Erythroblast (primary cell): Measurements from ENCODE around the gene PLEKHH1.

Experiments used
- GATA1 ChIP-seq: IDR thresholded peaks from 2 replicates; pipeline ENCODE4 v1.6.1; 2011; ENCODE audit warnings: low read depth, mild to moderate bottlenecking, control low read depth, low read length, moderate library complexity
- POLR2A ChIP-seq: IDR thresholded peaks from 2 replicates; pipeline ENCODE4 v1.6.1; 2011; ENCODE audit warnings: mild to moderate bottlenecking, low read length

DNA sequence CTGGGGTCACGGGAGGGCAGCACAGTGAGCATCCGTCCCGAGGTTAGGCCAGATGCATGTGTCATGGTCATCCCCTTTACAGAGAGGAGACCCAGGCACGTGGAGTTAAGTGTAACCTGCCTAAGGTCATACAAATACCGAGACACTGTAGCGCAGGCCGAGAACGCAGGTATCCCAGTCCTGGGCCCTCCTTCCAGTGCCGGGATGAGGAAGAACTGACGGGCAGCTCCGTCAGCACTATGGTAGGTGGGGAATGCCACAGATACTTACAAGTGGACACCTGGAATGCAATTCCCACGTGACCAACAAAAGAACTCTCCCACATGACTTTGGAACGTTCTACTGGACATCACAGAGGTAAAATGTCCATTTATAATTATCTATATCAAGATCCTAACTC, 35.9 kb upstream of the PLEKHH1 start:
- TF ChIP-seq POLR2A (no peak), GATA1 (no peak)
